Mammary epithelial cell (primary cell): ENCODE measurements around the gene IBTK.

Experiments used
- CTCF ChIP-seq, 2 donors: IDR thresholded peaks in 1 of 2; conservative IDR thresholded peaks in 1 of 2; 2 replicates each; pipeline ENCODE4 v1.5.1; 2011 to 2012; ENCODE audit warnings: inconsistent platforms in 2 of 2, low read length in 2 of 2, mild to moderate bottlenecking in 2 of 2, control low read depth in 1 of 2, low read depth in 1 of 2; ENCODE audit not compliant: insufficient read depth in 1 of 2; ENCODE audit errors: extremely low read depth in 1 of 2
- EZH2 ChIP-seq: IDR thresholded peaks from 2 replicates; pipeline ENCODE4 v1.6.1; 2012; ENCODE audit warnings: low read length, inconsistent platforms, borderline replicate concordance

DNA sequence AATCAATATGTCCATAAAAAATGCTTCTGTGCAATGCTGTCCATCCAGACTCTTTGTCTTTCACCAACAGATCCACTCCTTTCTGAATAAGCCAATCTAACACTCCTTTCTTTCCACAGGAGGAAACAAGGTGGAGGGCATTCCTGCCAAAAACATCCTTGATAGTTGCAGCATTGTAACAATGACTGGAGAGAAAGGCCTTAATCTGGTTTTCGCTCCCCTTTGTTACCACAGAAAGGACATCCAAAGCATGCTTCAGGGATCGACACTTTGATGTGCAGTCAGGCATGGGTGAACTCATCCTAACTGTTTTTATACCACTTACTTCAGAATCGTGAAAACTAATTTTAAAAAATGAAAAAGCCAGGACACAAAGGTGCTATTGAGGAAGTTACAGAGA is 7.4 kb downstream of the IBTK start:
- TF ChIP-seq CTCF (conservative IDR thresholded peaks at IDR 0.05 in 1 of 2, IDR thresholded peaks at IDR 0.05 in 1 of 2; ENCODE audit: extremely low read depth in 1 of 2, insufficient read depth in 1 of 2, low read depth in 1 of 2, low read length in 2 of 2), result no peak
- TF ChIP-seq EZH2, result no peak
